Measurements from ENCODE around the gene LCA5L.

The LCA5L gene

DNA sequence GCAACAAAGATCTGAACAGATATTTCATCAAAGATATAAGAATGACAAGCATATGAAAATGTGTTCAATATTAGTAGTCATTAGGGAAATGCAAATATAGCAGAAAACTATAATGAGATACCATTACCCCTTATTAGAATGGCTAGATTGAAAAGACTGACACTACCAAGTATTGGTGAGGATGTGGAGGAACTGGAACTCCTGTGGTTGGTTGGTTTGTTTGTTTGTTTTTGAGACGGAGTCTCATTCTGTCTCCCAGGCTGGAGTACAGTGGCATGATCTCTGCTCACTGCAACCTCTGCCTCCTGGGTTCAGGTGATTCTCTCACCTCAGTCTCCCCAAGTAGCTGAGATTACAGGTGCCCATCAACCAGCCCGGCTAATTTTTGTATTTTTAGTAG lies 77.8 kb downstream of the LCA5L start:
- H3K4me3 ChIP-seq (ENCODE audit: low read depth, low read length): no peak overlapping the region
- TF ChIP-seq, protein P1, sequence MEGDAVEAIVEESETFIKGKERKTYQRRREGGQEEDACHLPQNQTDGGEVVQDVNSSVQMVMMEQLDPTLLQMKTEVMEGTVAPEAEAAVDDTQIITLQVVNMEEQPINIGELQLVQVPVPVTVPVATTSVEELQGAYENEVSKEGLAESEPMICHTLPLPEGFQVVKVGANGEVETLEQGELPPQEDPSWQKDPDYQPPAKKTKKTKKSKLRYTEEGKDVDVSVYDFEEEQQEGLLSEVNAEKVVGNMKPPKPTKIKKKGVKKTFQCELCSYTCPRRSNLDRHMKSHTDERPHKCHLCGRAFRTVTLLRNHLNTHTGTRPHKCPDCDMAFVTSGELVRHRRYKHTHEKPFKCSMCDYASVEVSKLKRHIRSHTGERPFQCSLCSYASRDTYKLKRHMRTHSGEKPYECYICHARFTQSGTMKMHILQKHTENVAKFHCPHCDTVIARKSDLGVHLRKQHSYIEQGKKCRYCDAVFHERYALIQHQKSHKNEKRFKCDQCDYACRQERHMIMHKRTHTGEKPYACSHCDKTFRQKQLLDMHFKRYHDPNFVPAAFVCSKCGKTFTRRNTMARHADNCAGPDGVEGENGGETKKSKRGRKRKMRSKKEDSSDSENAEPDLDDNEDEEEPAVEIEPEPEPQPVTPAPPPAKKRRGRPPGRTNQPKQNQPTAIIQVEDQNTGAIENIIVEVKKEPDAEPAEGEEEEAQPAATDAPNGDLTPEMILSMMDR (IDR thresholded peaks at IDR 0.05; ENCODE audit: borderline replicate concordance, insufficient read depth, low read depth, low read length): no peak

DNA sequence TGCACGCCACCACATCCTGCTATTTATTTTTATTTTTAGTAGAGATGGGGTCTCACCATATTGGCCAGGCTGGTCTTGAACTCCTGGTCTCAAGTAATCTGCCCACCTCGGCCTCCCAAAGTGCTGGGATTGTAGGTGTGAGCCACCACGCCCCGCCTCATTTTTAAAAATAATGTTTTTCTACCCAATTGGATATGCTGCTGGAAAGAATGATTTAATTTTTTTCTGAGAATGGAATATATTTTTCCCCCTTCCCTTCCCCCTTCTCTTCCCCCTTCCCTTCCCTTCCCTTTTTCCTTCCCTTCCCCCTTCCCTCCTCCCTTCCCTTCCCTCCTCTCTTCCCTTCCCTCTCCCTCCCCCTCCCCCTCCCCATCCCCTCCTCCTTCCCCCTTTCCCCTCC lies 79.0 kb downstream of the LCA5L start:
- TF ChIP-seq, protein P1 (IDR thresholded peaks at IDR 0.05; ENCODE audit: borderline replicate concordance, insufficient read depth, low read depth, low read length): no peak
- H3K4me3 ChIP-seq (ENCODE audit: low read depth, low read length): no peak overlapping the region

DNA sequence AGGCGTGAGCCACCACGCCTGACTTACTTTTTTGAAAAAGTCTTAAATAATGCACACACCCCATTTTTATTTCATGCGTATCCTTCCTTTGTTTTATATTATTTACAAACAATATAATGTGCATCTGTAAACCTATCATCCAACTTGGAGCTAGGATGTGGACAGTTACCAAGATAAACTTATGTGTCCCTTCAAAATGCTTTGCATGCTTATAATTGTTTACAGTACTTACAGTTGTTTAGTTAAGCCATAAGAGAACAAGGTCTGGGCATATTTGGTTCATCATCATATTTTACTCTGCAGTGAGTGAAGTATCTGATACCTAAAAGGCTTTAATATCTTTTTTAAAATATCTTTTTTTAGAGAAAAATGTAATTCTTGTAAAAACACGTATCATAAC lies 80.6 kb downstream of the LCA5L start:
- TF ChIP-seq, protein P1 (IDR thresholded peaks at IDR 0.05; ENCODE audit: borderline replicate concordance, insufficient read depth, low read depth, low read length): no peak
- H3K4me3 ChIP-seq (ENCODE audit: low read depth, low read length): no peak overlapping the region

DNA sequence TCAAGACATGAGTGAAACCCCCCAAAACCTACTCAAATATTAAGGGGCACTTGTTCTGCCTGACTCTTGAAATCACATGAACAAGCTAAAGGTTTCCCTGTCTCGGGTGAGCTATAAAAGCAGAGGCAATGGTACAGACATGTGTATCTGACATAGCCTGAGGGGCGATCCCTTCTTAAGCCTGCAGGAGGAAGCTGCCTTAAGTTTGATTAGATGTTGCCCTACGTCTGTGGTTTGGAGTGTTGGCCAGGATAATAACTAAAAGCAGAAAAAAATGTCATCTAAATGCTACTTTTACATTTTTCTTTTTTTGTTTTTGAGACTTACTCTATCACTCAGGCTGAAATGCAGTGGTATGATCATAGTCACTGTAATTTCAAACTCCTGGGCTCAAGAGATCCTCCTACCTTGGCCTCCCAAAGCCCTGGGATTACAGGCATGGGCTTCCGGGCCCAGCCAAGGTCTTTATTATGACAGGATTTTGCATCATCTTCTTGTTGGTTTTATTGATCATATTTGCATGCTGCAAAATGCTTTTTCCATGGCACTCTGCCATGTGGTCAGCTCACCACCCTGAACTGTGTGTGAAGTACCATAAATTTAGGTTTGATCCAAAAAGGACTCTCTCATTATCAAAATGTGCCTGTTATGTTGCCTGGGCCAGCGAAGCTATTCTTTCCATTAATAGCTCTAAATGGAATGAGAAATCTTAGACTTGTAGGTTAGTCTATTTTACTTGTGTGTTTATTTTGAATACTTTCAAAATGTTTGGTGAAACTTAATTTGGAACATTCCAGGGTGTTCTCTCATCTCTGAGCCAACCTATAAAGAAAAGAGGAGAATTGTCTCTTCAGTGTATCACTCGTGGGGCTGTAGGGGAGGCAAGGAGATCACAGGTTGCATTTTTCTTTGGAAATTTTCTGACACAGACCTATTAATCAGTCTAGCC lies 81.7 kb downstream of the LCA5L start:
- no peak overlapping the region for H3K4me3 ChIP-seq (ENCODE audit: low read depth, low read length)
- TF ChIP-seq, protein P1 (IDR thresholded peaks at IDR 0.05; ENCODE audit: borderline replicate concordance, insufficient read depth, low read depth, low read length): no peak

DNA sequence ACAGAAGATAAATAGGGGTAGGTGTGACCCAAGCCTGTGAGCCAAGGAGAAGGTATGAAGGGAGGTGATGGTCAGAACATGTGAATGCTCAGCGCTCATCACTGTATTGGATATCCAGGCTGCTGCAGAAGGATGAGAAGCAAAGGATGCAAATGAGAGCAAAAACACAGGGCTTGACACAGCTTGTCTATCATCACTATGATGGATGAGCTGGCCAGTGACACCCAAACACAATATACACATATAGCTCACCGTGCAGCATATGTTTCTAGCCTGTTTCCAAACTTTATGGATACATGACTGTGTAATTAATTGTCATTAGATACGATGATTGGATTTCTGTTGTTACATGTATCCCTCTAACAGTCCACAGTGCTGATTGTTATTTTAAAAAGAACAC lies 82.8 kb downstream of the LCA5L start:
- H3K4me3 ChIP-seq (ENCODE audit: low read depth, low read length): no peak overlapping the region
- TF ChIP-seq, protein P1 (IDR thresholded peaks at IDR 0.05; ENCODE audit: borderline replicate concordance, insufficient read depth, low read depth, low read length): no peak

DNA sequence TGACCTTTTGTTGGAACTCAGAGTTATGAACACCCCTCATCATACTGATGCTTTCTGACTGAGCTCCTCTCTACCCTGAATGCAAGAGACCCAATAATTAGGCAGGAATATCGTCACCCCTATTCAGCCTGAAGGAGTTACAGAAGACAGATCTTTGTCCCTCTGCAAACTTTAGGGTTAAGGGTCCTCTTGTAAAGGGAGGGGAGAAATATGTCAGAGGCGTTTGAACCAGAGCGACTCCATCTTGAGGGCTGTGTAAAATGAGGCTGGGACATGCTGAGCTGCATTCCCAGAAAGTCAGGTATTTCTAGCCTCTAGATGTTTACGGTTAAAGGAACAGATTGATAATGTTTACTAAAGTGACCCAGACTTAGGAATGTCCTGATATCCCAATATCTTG lies 86.2 kb downstream of the LCA5L start:
- H3K4me3 ChIP-seq (ENCODE audit: low read depth, low read length): no peak overlapping the region
- TF ChIP-seq, protein P1 (IDR thresholded peaks at IDR 0.05; ENCODE audit: borderline replicate concordance, insufficient read depth, low read depth, low read length): no peak
